CD14-positive monocyte (primary cell): ENCODE data around the gene SIN3A. TPM values are rescaled to one million over a fixed set of nuclear protein-coding genes. Genes with fewer than 3 reads are reported as not detected.
A peak's percentile ranks its signal among the peaks of the same experiment; 100 is the strongest.
"Not testable (repeated sequence)": the region's sequence is repeated elsewhere in the genome, so short reads cannot be mapped to it uniquely, and the experiment has no call there.

Experiments used
- DNase-seq, 3 donors: peaks; one replicate each; pipeline ENCODE4 v3.0.0-alpha.2; 2011 to 2022
- H2AFZ ChIP-seq: 2 replicates; pipeline ENCODE4 v1.6.0; 2012; ENCODE audit warnings: mild to moderate bottlenecking, low read depth, low read length, inconsistent platforms; ENCODE audit not compliant: insufficient read depth, poor library complexity, severe bottlenecking
- H3K27ac ChIP-seq, 2 donors: 1 replicate in 1 of 2; 2 replicates in 1 of 2; pipeline ENCODE4 v1.5.1; 2012 to 2013; ENCODE audit warnings: low read length in 2 of 2, control low read depth in 1 of 2, inconsistent platforms in 1 of 2, low read depth in 1 of 2, mild to moderate bottlenecking in 1 of 2
- H3K27me3 ChIP-seq, 2 donors: one replicate each; pipeline versions ENCODE4 v1.6.0 to v1.6.1; 2011 to 2013; ENCODE audit warnings: low read length in 2 of 2; ENCODE audit not compliant: control insufficient read depth in 2 of 2, insufficient read depth in 2 of 2
- H3K36me3 ChIP-seq, 2 donors: replicated peaks in 1 of 2; 1 replicate in 1 of 2; 2 replicates in 1 of 2; pipeline versions ENCODE4 v1.5.1 to v1.6.1; 2012 to 2013; ENCODE audit warnings: low read length in 2 of 2, control low read depth in 1 of 2, inconsistent platforms in 1 of 2, mild to moderate bottlenecking in 1 of 2; ENCODE audit not compliant: insufficient read depth in 2 of 2, control insufficient read depth in 1 of 2
- H3K4me1 ChIP-seq, 2 donors: 1 replicate in 1 of 2; 2 replicates in 1 of 2; pipeline versions ENCODE4 v1.5.1 to v1.6.1; 2012 to 2013; ENCODE audit warnings: low read length in 2 of 2, control low read depth in 1 of 2, inconsistent platforms in 1 of 2, mild to moderate bottlenecking in 1 of 2, moderate library complexity in 1 of 2; ENCODE audit not compliant: insufficient read depth in 2 of 2, control insufficient read depth in 1 of 2
- H3K4me2 ChIP-seq: replicated peaks from 2 replicates; pipeline ENCODE3; 2012; ENCODE audit warnings: low read length, moderate library complexity, mild to moderate bottlenecking; ENCODE audit not compliant: poor library complexity, severe bottlenecking; ENCODE audit errors: extremely low read depth
- H3K4me3 ChIP-seq, 3 experiments: fragments of 200-600 bp in 1 of 3; sonication (generic) in 1 of 3; replicated peaks in 1 of 3; 1 replicate in 2 of 3; 2 replicates in 1 of 3; pipeline ENCODE4 v1.5.1; 2011 to 2013; ENCODE audit warnings: low read length in 3 of 3, mild to moderate bottlenecking in 3 of 3, control low read depth in 2 of 3, low read depth in 2 of 3, inconsistent platforms in 1 of 3, moderate library complexity in 1 of 3
- H3K79me2 ChIP-seq: 2 replicates; pipeline ENCODE4 v1.6.0; 2012; ENCODE audit warnings: mild to moderate bottlenecking, control low read depth, inconsistent platforms, low read length, moderate library complexity; ENCODE audit not compliant: insufficient read depth
- H3K9ac ChIP-seq: 2 replicates; pipeline ENCODE4 v1.6.0; 2017; ENCODE audit warnings: low read length, mild to moderate bottlenecking; ENCODE audit not compliant: insufficient read depth, poor library complexity, severe bottlenecking
- H3K9me3 ChIP-seq, 2 donors: replicated peaks in 1 of 2; 1 replicate in 1 of 2; 2 replicates in 1 of 2; pipeline versions ENCODE4 v1.5.1 to v1.6.1; 2012 to 2013; ENCODE audit warnings: low read length in 2 of 2, control low read depth in 1 of 2; ENCODE audit not compliant: control insufficient read depth in 1 of 2, insufficient read depth in 1 of 2
- H4K20me1 ChIP-seq: 2 replicates; pipeline ENCODE4 v1.6.0; 2012; ENCODE audit warnings: mild to moderate bottlenecking, low read length, control low read depth, moderate library complexity; ENCODE audit not compliant: insufficient read depth
- H3K27ac Mint-ChIP-seq, 7 donors: one replicate each; pipeline ENCODE4 v1.8.0; 2020; ENCODE audit warnings: mild to moderate bottlenecking in 7 of 7, mixed read lengths in 7 of 7, moderate library complexity in 6 of 7, inconsistent platforms in 2 of 7
- H3K27me3 Mint-ChIP-seq, 3 donors: one replicate each; pipeline ENCODE4 v1.8.0; 2021 to 2022; ENCODE audit warnings: low read depth in 3 of 3, mild to moderate bottlenecking in 3 of 3, mixed read lengths in 3 of 3, moderate library complexity in 3 of 3, inconsistent platforms in 1 of 3
- H3K36me3 Mint-ChIP-seq, 2 donors: one replicate each; pipeline ENCODE4 v1.8.0; 2020; ENCODE audit warnings: mixed read lengths in 2 of 2, inconsistent platforms in 1 of 2, mild to moderate bottlenecking in 1 of 2
- H3K4me1 Mint-ChIP-seq: one replicate; pipeline ENCODE4 v1.8.0; 2020; ENCODE audit warnings: mild to moderate bottlenecking, mixed read lengths
- H3K4me3 Mint-ChIP-seq, 2 donors: one replicate each; pipeline ENCODE4 v1.8.0; 2020; ENCODE audit warnings: mild to moderate bottlenecking in 2 of 2, mixed read lengths in 2 of 2, moderate library complexity in 1 of 2
- H3K9me3 Mint-ChIP-seq, 7 donors: one replicate each; pipeline ENCODE4 v1.8.0; 2020 to 2022; ENCODE audit warnings: mixed read lengths in 7 of 7, mild to moderate bottlenecking in 6 of 7, moderate library complexity in 6 of 7, inconsistent platforms in 2 of 7
- WGBS: methylation state at CpG from one replicate; pipeline ENCODE4 v1.1.5; 2013; ENCODE audit warnings: missing lambda C conversion rate; ENCODE audit not compliant: insufficient coverage; 5-methylcytosine and 5-hydroxymethylcytosine counted together
- intact Hi-C, 2 donors: fragments of 100-400 bp; cut with micrococcal nuclease; formaldehyde crosslinking; loops; one replicate each; pipeline versions ENCODE4 v1.15.0 to v1.15.1; 2023
- polyA plus RNA-seq, 3 donors: library from polyadenylated mRNA; depleted of rRNA in 1 of 3; unstranded in 2 of 3; stranded (reverse) in 1 of 3; fragments of 300-500 nt in 2 of 3; fragments of >200 nt in 1 of 3; fragmentation: Illumina TruSeq in 2 of 3; gene quantifications; 1 replicate in 2 of 3; 2 replicates in 1 of 3; pipeline ENCODE4 v1.2.3, GENCODE V29; 2012 to 2021
- TF ChIP-seq, protein P1 (sequence below): fragments of 200-600 bp; IDR thresholded peaks from one replicate; pipeline ENCODE4 v1.8.0; 2022; ENCODE audit warnings: antibody characterized with exemption, mild to moderate bottlenecking

Gene SIN3A
- polyA plus RNA-seq, 3 donors: 2.3 to 20.7 (median 7.9) TPM

DNA sequence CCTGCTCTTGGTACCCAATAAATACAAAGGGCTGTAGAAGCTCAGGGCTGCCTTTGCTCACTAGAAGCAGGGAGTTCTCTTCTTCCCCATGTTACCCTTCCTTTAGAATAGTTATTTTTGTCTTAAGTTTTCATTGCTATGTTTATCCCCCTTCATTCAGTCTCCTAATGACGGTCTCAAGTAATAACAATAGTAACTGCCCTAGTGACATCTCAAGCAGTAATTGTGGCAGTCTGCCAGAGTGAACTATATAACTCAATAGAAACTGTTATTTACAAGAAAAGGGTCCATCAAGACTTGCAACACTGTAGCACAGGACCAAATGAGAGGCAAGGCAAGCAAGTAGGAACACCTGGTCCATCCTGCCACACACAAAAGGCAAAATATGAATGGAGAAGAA is 32.5 kb upstream of the SIN3A start:
- no peak overlapping the region for H3K4me3 ChIP-seq
- Mint-ChIP-seq H3K27ac (no peak overlapping the region), H3K4me3 (no peak overlapping the region), H3K27me3 (peaks cover 0 to 3% (median 0%) of the 10 kb centered on the region in 3 donors), H3K36me3 (peaks cover 47 to 61% of the 10 kb centered on the region in 2 donors), H3K9me3 (peaks cover 0 to 9% (median 6%) of the 10 kb centered on the region in 7 donors), H3K4me1 (no peaks in the 10 kb centered on the region)
- DNase-seq: no peak
- H3K36me3 ChIP-seq: peaks cover 44 to 64% of the 10 kb centered on the region in 2 donors
- no peak overlapping the region for H3K27ac ChIP-seq
- TF ChIP-seq, protein P1, sequence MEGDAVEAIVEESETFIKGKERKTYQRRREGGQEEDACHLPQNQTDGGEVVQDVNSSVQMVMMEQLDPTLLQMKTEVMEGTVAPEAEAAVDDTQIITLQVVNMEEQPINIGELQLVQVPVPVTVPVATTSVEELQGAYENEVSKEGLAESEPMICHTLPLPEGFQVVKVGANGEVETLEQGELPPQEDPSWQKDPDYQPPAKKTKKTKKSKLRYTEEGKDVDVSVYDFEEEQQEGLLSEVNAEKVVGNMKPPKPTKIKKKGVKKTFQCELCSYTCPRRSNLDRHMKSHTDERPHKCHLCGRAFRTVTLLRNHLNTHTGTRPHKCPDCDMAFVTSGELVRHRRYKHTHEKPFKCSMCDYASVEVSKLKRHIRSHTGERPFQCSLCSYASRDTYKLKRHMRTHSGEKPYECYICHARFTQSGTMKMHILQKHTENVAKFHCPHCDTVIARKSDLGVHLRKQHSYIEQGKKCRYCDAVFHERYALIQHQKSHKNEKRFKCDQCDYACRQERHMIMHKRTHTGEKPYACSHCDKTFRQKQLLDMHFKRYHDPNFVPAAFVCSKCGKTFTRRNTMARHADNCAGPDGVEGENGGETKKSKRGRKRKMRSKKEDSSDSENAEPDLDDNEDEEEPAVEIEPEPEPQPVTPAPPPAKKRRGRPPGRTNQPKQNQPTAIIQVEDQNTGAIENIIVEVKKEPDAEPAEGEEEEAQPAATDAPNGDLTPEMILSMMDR: no peak
- peaks cover 7% of the 10 kb centered on the region for H4K20me1 ChIP-seq
- intact Hi-C loops: no loop called here
- H3K9ac ChIP-seq: no peak overlapping the region
- WGBS: no CpG with 5 or more reads among the region's 1 CpG
- no peaks in the 10 kb centered on the region for H3K27me3 ChIP-seq
- H3K4me1 ChIP-seq: no peaks in the 10 kb centered on the region
- no peak overlapping the region for H2AFZ ChIP-seq
- no peak overlapping the region for H3K4me2 ChIP-seq
- H3K9me3 ChIP-seq: no peaks in the 10 kb centered on the region
- no peaks in the 10 kb centered on the region for H3K79me2 ChIP-seq

DNA sequence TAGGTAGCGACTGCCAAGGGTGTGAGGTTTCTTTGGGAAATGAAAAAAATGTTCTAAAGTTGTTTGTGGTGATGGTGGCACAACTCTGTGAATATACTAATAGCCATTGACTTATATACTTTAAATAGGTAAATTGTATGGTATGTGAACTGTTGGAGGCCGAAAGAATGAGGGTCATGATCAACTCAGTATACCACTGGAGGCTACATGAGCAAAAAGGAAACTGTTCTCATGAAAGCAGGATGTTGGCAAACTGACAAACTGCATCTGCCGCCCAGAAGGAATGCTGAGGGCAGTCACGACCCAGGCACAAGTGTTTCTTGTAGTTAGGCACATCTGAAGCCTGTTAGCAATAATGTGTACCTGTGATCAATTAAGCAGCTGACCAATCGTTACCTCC is 32.1 kb upstream of the SIN3A start:
- H3K27me3 Mint-ChIP-seq, H2AFZ ChIP-seq, H3K9me3 Mint-ChIP-seq, H3K27me3 ChIP-seq, DNase-seq, H3K79me2 ChIP-seq, H3K4me2 ChIP-seq, intact Hi-C loops, H3K4me1 ChIP-seq, H3K4me3 ChIP-seq, H3K9me3 ChIP-seq, H3K4me3 Mint-ChIP-seq, H3K9ac ChIP-seq, H4K20me1 ChIP-seq, H3K4me1 Mint-ChIP-seq, H3K27ac ChIP-seq: not testable (repeated sequence)
- WGBS: 100% methylated on average over 2 of the region's 5 CpGs
- peaks cover 47 to 64% of the 10 kb centered on the region in 2 donors for H3K36me3 ChIP-seq
- Mint-ChIP-seq H3K36me3 (peaks cover 49 to 62% of the 10 kb centered on the region in 2 donors), H3K27ac (peak overlapping the region in 1 of 7 donors; percentile 31)
